Measurements from ENCODE around the gene PDXDC1. TPM values are rescaled to one million over a fixed set of nuclear protein-coding genes. Genes with fewer than 3 reads are reported as not detected.
A peak's percentile ranks its signal among the peaks of the same experiment; 100 is the strongest.
"Not testable (repeated sequence)": the region's sequence is repeated elsewhere in the genome, so short reads cannot be mapped to it uniquely, and the experiment has no call there.

Gene PDXDC1
- total RNA-seq, 2 donors from 2014 or later, result 79.1 to 97.4 TPM

DNA sequence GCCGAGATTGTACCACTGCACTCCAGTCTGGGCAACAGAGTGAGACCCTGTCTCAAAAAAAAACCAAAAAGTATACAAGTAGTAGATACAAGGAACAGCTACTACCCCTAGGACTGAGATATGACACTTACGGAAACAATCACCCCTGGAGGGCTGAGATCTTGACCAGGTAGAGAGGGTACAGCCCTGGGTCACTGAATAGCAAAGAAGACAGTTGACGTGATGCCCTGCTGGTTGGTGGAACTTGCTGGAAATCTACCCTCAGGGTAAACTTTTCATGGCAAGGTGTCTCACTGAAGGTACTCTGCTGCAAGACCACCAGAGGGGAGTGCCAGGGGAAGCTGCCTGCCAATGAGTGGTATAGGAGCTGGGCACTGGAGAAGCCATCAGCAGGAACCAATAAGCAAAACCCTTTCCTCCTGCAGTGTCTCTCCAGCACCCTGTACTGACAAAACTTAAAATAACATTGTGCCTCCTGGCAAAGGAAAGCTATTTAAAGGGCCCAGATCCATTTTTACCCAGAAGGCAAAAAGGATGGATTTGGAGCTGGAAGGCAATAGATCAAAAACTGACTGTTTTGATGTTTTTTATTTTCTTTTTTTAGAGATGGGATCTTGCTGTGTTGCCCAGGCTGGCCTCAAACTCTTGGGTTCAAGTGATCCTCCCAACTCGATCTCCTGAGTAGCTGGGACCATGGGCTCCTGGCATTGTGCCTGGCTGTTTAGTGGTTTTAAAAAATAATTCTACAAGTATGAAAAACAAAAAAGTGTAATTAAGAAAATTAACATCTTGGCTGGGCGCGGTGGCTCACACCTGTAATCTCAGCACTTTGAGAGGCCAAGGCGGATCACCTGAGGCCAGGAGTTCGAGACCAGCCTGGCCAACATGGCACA, 11.3 kb upstream of the PDXDC1 start:
- no peak for ATAC-seq (ENCODE audit: insufficient number of reproducible peaks, low FRiP score, low read depth)
- no peak overlapping the region for H3K27ac ChIP-seq
- no peak for DNase-seq (ENCODE audit: low spot score)

DNA sequence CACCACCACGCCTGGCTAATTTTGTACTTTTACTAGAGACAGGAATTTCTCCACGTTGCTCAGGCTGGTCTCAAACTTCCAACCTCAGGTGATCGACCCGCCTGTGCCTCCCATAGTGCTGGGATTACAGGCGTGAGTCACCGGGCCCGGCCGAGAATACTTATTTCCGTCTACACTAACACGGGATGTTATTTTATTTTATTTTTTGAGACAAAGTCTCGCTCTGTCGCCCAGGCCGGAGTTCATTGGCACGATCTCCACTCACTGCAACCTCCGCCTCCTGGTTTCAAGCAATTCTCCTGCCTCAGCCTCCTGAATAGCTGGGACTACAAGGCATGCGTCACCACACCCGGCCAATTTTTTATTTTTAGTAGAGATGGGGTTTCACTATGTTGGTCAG, 9.5 kb upstream of the PDXDC1 start:
- no peak for DNase-seq (ENCODE audit: low spot score)
- no peaks in the 10 kb centered on the region for H3K36me3 ChIP-seq
- no peak overlapping the region for H3K4me3 ChIP-seq
- no peak overlapping the region for H3K27ac ChIP-seq
- no peaks in the 10 kb centered on the region for H3K27me3 ChIP-seq (replicated peaks; ENCODE audit: insufficient read depth)
- TF ChIP-seq, protein P1, sequence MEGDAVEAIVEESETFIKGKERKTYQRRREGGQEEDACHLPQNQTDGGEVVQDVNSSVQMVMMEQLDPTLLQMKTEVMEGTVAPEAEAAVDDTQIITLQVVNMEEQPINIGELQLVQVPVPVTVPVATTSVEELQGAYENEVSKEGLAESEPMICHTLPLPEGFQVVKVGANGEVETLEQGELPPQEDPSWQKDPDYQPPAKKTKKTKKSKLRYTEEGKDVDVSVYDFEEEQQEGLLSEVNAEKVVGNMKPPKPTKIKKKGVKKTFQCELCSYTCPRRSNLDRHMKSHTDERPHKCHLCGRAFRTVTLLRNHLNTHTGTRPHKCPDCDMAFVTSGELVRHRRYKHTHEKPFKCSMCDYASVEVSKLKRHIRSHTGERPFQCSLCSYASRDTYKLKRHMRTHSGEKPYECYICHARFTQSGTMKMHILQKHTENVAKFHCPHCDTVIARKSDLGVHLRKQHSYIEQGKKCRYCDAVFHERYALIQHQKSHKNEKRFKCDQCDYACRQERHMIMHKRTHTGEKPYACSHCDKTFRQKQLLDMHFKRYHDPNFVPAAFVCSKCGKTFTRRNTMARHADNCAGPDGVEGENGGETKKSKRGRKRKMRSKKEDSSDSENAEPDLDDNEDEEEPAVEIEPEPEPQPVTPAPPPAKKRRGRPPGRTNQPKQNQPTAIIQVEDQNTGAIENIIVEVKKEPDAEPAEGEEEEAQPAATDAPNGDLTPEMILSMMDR (IDR thresholded peaks at IDR 0.05), result no peak
- no peaks in the 10 kb centered on the region for H3K4me1 ChIP-seq (ENCODE audit: control insufficient read depth in 1 of 2, low read depth in 2 of 2)
- ATAC-seq (ENCODE audit: insufficient number of reproducible peaks, low FRiP score, low read depth), result no peak
- peaks cover 3% of the 10 kb centered on the region for H3K9me3 ChIP-seq

More for the DNA sequence above, 11.3 kb upstream of the PDXDC1 start:
- TF ChIP-seq, protein P1 (IDR thresholded peaks at IDR 0.05), result no peak
- Histone ChIP-seq H3K4me1 (ENCODE audit: control insufficient read depth in 1 of 2, low read depth in 2 of 2) (no peaks in the 10 kb centered on the region), H3K27me3 (replicated peaks; ENCODE audit: insufficient read depth) (no peaks in the 10 kb centered on the region), H3K9me3 (peaks cover 3% of the 10 kb centered on the region), H3K36me3 (no peaks in the 10 kb centered on the region), H3K4me3 (no peak overlapping the region)

DNA sequence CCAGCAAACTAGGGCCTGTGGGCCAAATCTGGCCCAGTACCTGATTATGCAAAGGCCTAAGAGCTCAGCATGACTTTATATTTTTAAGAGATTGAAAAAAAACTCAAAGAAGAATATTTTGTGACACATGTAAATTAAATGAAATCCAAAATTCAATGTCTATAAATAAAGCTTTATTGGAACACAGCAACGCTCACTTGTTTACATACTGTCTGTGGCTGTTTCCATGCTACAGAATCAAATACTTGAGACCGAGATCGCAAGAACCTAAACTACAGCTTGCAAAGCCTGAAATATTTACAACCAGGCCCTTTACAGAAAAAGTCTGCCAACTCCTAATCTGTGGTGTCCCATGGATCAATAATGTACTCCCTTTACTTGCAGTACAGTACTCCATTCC, 5.0 kb upstream of the PDXDC1 start:
- not testable (repeated sequence) for H3K27ac ChIP-seq; H3K9me3 ChIP-seq; H3K4me3 ChIP-seq; H3K27me3 ChIP-seq (replicated peaks; ENCODE audit: insufficient read depth); H3K4me1 ChIP-seq (ENCODE audit: control insufficient read depth in 1 of 2, low read depth in 2 of 2); H3K36me3 ChIP-seq; ATAC-seq (ENCODE audit: insufficient number of reproducible peaks, low FRiP score, low read depth); DNase-seq (ENCODE audit: low spot score)

DNA sequence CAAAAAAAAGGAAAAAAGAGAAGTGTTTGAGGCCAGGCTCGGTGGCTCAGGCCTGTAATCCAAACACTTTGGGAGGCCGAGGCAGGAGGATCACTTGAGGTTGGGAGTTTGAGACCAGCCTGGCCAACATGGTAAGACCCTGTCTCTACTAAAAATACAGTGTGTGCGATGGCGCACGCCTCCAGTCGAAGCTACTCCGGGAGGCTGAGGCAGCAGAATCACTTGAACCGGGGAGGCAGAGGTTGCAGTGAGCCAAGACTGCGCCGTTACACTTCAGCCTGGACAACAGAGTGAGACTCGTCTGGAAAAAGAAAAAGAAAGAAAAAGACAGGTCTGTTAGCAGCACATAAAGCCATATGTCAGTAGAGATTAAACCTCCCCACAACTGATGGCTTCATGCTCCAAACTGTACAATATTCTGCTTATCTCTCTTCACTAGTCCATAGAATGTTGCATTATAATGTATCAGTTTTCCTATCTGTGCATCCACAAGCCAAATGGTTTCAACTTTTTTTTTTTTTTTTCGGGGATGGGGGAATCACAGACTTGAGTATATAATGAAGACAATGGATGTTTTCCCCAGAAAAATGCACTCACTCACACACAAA, 3.1 kb upstream of the PDXDC1 start:
- not testable (repeated sequence) for DNase-seq (ENCODE audit: low spot score); ATAC-seq (ENCODE audit: insufficient number of reproducible peaks, low FRiP score, low read depth)

DNA sequence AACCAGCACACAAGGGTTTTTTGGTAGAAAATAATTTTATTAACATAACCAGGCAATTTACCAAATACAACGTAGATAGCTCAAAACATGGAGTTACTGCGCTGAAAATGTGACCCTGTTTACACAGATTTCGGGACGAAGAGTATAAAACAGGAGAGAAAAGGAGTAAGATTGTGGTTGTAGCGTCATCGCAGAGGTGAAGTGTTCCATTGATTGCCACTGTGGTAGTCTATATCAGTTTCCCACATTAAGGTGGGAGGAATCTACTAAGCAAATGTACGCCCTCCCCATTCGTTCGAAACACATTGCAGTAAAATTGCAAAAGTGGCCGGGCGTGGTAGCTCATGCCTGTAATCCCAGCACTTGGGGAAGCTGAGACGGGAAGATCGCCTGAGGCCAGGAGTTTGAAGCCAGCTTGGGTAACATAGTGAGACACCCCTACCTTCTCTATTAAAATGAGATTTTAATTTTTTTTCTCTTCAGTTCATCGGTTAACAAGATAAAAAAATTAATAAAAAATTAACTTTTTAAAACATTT, 972 bp upstream of the PDXDC1 start:
- H3K4me3 ChIP-seq, result peak overlapping the region; percentile 96
- H3K4me1 ChIP-seq (ENCODE audit: control insufficient read depth in 1 of 2, low read depth in 2 of 2), result peaks cover 17 to 18% of the 10 kb centered on the region in 2 donors
- not testable (repeated sequence) for DNase-seq (ENCODE audit: low spot score); H3K27me3 ChIP-seq (replicated peaks; ENCODE audit: insufficient read depth); ATAC-seq (ENCODE audit: insufficient number of reproducible peaks, low FRiP score, low read depth); H3K36me3 ChIP-seq; H3K9me3 ChIP-seq
- H3K27ac ChIP-seq, result peak overlapping the region in 1 of 2 donors; percentile 94

More for the DNA sequence above, 3.1 kb upstream of the PDXDC1 start:
- H3K27me3 ChIP-seq (replicated peaks; ENCODE audit: insufficient read depth); H3K9me3 ChIP-seq; H3K36me3 ChIP-seq; H3K4me3 ChIP-seq; H3K27ac ChIP-seq: not testable (repeated sequence)
- H3K4me1 ChIP-seq (ENCODE audit: control insufficient read depth in 1 of 2, low read depth in 2 of 2), result peaks cover 11 to 14% of the 10 kb centered on the region in 2 donors

DNA sequence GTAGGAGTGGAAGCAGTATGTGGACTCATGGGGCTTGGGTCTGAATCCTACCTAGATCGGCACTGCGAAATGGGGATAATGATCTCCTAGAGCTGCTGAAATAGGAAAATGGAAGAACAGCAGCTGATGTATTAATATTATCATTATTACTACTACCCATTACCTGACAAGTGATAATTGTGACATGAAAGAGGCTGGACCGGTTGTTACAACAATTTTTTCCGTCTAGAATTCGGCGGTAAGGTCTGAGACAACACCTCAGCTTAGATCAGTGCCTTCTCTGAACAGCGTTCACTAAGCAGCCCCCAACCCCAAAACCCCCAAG, 533 bp upstream of the PDXDC1 start:
- peaks cover 18 to 21% of the 10 kb centered on the region in 2 donors for H3K4me1 ChIP-seq (ENCODE audit: control insufficient read depth in 1 of 2, low read depth in 2 of 2)
- not testable (repeated sequence) for ATAC-seq (ENCODE audit: insufficient number of reproducible peaks, low FRiP score, low read depth); H3K27me3 ChIP-seq (replicated peaks; ENCODE audit: insufficient read depth); H3K9me3 ChIP-seq; H3K36me3 ChIP-seq; DNase-seq (ENCODE audit: low spot score)
- H3K27ac ChIP-seq, result peak overlapping the region; percentile 88 to 94
- peak overlapping the region; percentile 96 for H3K4me3 ChIP-seq
